Caki2 (cell line): ENCODE measurements around the gene ZNF534. TPM values are rescaled to one million over a fixed set of nuclear protein-coding genes. Genes with fewer than 3 reads are reported as not detected.
"Not testable (repeated sequence)": the region's sequence is repeated elsewhere in the genome, so short reads cannot be mapped to it uniquely, and the experiment has no call there.

Source experiments
- DNase-seq: peaks from one replicate; pipeline ENCODE4 v3.0.0-alpha.2; 2015; ENCODE audit warnings: low read depth
- in situ Hi-C: cut with HindIII; loops from 2 replicates; pipeline ENCODE4 v1.10.0; 2016; ENCODE audit warnings: low sequenced_read_pairs, low pct_unique_long_range_greater_than_20kb, mixed read lengths
- total RNA-seq: library from RNA; depleted of rRNA; stranded (reverse); fragments of >200 nt; shearing (Covaris generic); gene quantifications from 2 replicates; pipeline ENCODE4 v1.2.3, GENCODE V29; 2014; ENCODE audit warnings: low replicate concordance; rRNA removed

The ZNF534 gene
- not detected in 2 replicates for total RNA-seq

DNA sequence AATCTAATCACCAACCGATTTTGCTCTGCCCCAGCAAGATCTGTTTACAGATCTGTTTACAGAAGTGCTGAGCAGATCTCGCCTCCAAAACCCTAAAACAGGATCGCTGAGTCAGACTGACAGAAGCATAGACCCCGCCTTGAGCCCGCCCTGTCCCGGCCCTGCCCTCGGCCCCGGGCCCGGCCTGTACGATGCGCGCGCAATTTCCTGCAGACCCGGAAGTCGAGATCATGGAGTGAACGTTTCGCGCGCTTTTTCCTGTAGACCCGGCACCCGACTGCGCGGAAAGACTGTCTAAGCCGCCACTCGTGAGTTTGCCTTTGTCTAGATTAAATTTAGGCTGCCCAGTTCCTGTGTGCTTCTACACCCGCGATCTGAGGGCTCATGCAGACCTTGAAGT is at the start of gene ZNF534:
Gene ZNF534, plus strand, starts transcription at position 212 of the 400 bp plus-strand sequence. CDS start 2,327 bp downstream, outside the sequence.
- DNase-seq: no peak
- in situ Hi-C loops: no loop called here

DNA sequence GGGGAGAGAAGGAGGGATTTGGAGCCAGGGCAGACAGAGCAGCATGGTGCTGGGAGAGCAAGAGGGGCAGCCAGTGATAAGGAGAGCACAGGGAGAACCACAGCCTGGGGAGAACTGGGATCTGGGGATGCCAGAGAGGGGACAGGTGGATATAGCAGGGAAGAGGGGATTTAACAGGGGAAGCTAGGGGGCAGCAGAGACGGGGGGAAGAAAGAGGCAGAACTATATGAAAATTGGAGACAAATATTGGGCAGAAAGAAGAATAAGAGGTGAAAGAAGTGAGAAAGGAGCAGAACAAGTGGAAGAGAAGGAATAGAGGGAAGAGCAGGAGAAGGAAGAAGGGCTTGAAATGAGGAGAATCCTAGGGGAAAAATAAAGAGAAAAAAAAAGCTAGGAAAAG is 37.8 kb upstream of the ZNF534 start:
- no peak for DNase-seq
- in situ Hi-C loops: no loop called here

DNA sequence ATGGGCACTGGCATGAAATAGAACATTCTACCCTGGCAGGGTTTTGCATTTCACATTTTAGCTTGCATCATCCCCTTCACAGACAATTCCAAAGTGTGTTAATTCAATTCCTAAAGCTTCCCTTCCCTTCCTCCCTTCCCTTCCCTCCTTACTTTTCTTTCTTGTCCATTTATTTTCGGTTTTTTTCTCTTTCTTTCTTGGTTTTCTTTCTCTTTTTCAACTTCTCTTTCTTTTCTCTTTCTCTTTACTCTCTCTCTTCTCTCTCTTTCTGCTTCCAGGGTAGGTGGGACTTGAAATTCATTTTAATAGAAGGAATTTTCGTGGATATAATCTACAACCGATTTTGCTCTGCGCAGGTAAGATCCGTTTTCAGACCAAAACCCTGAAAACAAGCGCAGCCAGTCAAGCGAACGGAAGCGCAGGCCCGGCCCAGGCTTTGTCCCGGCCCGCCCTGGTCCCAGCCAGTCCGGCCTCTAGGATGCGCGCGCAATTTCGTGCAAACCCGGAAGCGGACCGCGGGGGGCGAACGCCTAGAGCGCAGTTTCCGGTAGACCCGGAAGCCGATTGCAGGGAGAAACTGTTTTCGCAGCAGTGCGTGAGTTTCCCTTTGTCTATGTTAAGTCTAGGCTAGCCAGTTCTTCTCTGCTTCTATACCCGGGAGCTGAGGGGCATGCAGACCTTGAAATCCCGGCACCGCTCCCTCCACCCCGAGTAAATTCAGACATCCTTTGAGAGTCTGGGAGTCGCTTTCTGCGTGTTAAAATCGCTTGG is 31.5 kb upstream of the ZNF534 start, which contains the start of gene ZNF528:
Gene ZNF528, plus strand, starts transcription at position 540 of the 771 bp plus-strand sequence. CDS start 4,165 bp downstream, outside the sequence.
- DNase-seq: peak; percentile 86
- in situ Hi-C loops: no loop called here

- in situ Hi-C loops: no loop called here
- no peak for DNase-seq
Observed at GRCh38 chr19:52398081-52398441, 30.9 kb upstream of the ZNF534 start.

- no peak for DNase-seq
- in situ Hi-C loops: no loop called here
Observed at GRCh38 chr19:52410276-52410675, 18.7 kb upstream of the ZNF534 start.

DNA sequence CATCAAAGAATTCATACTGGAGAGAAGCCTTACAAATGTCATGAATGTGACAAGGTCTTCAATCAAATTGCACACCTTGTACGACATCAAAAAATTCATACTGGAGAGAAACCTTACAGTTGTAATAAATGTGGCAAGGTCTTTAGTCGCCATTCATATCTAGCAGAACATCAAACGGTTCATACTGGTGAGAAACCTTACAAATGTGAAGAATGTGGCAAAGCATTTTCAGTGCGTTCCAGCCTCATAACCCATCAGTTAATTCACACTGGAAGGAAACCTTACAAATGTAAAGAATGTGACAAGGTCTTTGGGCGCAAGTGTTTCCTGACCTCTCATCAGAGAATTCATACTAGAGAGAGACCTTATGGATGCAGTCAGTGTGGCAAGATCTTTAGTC is 13.2 kb upstream of the ZNF534 start:
- in situ Hi-C loops: no loop called here
- no peak for DNase-seq

DNA sequence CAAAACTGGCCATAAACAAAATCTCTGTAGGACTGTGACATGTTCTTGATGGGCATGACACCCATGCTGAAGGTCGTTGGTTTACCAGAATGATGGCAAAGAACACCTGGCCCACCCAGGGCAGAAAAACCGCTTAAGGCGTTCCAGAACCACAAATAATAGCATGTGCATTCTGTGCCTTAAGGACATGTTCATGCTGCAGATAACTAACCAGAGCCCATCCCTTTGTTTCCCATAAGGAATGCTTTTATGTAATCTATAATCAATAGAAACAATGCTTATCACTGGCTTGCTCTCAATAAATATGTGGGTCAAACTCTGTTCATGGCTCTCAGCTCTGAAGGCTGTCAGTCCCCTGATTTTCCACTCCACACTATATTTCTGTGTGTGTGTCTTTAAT is 13.2 kb downstream of the ZNF534 start:
- no peak for DNase-seq
- in situ Hi-C loops: no loop called here

DNA sequence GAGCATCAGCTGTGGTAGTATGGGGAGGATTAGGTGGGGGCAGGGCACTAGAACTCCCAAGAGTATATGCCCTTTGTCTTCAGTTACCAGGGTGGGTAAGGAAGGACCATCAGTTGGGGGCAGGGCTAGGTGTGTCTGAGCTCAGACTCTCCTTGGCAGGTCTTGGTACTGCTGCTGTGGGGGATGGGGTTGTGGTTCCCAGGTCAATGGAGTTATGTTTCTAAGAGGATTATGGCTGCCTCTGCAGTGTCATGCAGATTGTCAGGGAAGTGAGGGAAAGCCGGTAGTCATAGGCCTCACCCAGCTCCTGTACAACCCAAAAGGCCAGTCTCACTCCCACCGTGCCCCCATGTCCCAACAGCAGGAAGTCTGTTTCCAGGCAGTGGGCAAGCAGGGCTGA is 15.6 kb downstream of the ZNF534 start:
- DNase-seq: no peak
- in situ Hi-C loops: no loop called here

- no peak for DNase-seq
- in situ Hi-C loops: no loop called here
Observed at GRCh38 chr19:52451241-52451640, 22.3 kb downstream of the ZNF534 start.

DNA sequence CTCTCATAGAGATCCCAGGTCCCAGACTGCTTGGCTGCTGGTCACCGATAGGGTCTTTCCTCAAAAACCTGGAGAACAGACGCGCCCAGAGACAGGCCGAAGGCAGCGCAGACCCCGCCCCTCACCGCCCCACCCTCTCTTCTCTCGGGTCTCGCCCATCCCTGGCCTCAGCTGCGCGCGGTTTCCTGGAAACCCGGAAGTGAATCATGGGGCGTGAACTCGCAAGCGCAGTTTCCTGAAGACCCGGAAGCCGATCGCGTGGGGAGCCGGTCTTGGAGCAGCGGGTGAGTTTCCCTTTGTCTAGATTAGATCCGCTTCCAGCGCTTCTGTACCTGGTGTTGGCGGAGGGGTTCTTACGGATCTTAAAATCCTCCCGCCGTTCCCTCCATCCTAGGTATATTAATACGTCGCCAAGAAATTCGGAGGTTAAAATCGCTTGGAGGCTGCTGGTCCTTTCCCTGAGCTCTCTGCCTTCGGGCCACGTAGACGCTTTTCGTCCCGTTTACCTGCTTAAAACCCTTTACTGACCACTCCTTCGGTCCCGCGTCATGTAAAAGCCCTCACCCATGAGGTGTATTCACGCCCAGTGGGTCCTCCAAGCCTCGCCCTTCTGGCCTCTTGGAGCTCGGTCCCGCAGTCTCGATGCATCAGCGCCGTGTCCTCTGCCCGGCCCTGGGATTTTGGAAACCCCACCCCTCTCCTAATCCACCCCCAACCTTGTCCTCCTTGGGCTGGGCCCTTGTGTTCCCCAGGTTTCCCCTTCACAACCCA is 24.6 kb downstream of the ZNF534 start, which contains the start of gene ZNF578:
Gene ZNF578, plus strand, starts transcription at position 230 of the 771 bp plus-strand sequence. CDS start 48,293 bp downstream, outside the sequence.
- DNase-seq: no peak
- in situ Hi-C loops: no loop called here

GRCh38 chr19:52464798-52465470 is 36.0 kb downstream of the ZNF534 start:
- in situ Hi-C loops: no loop called here
- DNase-seq: peak; percentile 28

DNA sequence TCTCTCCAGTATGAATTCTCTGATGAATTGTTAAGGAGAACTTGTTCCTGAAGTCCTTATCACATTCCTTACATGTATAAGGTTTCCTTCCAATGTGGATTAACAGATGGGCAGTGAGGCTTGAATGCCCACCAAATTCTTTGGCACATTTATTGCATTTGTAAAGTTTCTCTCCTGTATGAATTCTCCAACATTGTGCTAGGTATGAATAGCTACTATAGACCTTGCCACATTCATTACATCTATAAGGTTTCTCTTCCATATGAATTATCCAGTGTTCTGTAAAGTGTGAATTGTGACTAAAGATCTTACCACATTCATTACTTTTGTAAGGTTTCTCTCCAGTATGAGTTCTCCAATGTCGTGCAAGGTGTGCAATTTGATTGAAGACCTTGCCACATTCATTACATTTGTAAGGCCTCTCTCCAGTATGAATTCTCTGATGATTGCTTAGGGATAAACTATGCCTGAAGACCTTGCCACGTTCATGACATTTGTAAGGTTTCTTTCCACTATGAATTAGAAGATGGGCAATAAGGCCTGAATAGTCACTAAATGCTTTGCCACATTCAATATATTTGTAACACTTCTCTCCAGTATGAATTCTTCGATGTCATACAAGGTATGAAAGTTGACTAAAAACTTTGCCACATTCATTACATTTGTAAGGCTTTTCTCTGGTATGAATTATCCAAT is 44.9 kb downstream of the ZNF534 start:
- in situ Hi-C loops: no loop called here
- DNase-seq: no peak

GRCh38 chr19:52474351-52475127 is 45.6 kb downstream of the ZNF534 start:
- DNase-seq: no peak
- in situ Hi-C loops: no loop called here

DNA sequence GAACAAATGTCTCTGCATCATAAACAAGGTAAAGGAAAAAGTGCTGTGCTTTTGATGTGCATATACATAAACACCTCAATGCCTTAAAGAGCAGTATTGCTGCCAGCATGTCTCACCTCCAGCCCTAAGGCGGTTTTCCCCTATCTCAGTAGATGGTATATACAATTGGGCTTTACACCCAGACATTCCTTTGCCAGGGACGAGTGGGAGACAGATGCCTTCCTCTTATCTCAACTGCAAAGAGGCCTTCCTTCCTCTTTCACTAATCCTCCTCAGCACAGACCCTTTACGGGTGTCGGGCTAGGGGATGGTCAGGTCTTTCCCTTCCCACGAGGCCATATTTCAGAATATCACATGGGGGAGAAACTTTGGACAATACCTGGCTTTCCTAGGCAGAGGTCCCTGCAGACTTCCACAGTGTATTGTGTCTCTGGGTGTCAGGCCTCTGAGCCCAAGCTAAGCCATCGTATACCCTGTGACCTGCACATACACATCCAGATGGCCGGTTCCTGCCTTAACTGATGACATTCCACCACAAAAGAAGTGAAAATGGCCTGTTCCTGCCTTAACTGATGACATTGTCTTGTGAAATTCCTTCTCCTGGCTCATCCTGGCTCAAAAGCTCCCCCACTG is 55.3 kb downstream of the ZNF534 start:
- in situ Hi-C loops, DNase-seq: not testable (repeated sequence)

- DNase-seq, in situ Hi-C loops: not testable (repeated sequence)
Observed at GRCh38 chr19:52485064-52485463, 56.1 kb downstream of the ZNF534 start.

DNA sequence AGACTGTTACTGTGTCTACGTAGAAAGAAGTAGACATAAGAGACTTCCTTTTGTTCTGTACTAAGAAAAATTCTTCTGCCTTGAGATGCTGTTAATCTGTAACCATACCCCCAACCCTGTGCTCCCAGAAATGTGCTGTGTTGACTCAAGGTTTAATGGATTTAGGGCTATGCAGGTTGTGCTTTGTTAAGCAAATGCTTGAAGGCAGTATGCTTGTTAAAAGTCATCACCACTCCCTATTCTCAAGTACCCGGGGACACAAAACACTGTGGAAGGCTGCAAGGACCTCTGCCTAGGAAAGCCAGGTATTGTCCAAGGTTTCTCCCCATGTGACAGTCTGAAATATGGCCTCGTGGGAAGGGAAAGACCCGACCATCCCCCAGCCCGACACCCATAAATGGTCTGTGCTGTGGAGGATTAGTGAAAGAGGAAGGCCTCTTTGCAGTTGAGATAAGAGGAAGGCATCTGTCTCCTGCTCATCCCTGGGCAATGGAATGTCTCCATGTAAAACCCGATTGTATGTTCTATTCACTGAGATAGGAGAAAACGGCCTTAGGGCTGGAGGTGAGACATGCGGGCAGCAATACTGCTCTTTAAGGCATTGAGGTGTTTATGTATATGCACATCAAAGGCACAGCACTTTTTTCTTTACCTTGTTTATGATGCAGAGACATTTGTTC is 56.8 kb downstream of the ZNF534 start:
- DNase-seq, in situ Hi-C loops: not testable (repeated sequence)
